ENCODE results near the gene RAPGEF1. TPM values are rescaled to one million over a fixed set of nuclear protein-coding genes. Genes with fewer than 3 reads are reported as not detected.

Gene RAPGEF1
- total RNA-seq, 1 experiment from 2014 or later: 55.6 TPM

DNA sequence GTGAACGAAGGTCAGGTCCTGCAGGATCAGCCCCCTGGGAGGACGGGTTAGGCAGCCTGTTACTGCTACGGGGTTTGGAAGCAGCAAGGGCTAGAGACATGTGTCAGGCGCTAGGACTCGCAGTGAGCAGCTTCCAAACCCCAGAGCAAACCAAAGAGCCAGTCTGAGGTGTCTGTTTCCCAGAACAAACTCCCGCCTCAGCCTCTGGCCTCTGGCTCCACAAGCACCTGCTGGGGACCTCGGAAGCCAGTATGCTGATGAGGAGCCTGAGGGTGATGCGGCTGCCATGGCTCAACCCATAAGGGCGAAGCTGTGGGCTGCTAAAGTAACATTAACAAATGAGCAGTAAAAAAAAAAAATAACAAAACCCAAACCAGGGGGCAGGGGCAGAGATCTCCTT, 159.5 kb downstream of the RAPGEF1 start:
- H3K79me1 ChIP-seq (ENCODE audit: insufficient read depth, low read depth, low read length, poor library complexity, severe bottlenecking): no peaks in the 10 kb centered on the region
- H2BK20ac ChIP-seq (ENCODE audit: low read depth, low read length, poor library complexity, severe bottlenecking): no peak overlapping the region
- no peaks in the 10 kb centered on the region for H4K20me1 ChIP-seq (ENCODE audit: control insufficient read depth, insufficient read depth, insufficient read length)
- 0 out of 4 replicates have a peak, but pooled peaks cover 0 to 3% of the 10 kb centered on the region in 2 experiments for H3K4me1 Mint-ChIP-seq
- no peak overlapping the region for H3K27ac Mint-ChIP-seq
- no peak overlapping the region for H3K14ac ChIP-seq (ENCODE audit: insufficient read depth, low read length)
- H2AK5ac ChIP-seq (ENCODE audit: insufficient read length, low read length): no peak overlapping the region
- no peak overlapping the region for H4K8ac ChIP-seq (replicated peaks; ENCODE audit: insufficient read length, low read depth, low read length)
- no peak overlapping the region for H3K27ac ChIP-seq (ENCODE audit: insufficient read length, low read depth, low read length)
- H2AFZ ChIP-seq (ENCODE audit: low read length): no peak overlapping the region
- H3K4me3 Mint-ChIP-seq: no peak overlapping the region
- H3K23ac ChIP-seq (ENCODE audit: insufficient read length, low read depth, low read length): no peak overlapping the region
- DNase-seq: no peak
- TF ChIP-seq, protein P1, sequence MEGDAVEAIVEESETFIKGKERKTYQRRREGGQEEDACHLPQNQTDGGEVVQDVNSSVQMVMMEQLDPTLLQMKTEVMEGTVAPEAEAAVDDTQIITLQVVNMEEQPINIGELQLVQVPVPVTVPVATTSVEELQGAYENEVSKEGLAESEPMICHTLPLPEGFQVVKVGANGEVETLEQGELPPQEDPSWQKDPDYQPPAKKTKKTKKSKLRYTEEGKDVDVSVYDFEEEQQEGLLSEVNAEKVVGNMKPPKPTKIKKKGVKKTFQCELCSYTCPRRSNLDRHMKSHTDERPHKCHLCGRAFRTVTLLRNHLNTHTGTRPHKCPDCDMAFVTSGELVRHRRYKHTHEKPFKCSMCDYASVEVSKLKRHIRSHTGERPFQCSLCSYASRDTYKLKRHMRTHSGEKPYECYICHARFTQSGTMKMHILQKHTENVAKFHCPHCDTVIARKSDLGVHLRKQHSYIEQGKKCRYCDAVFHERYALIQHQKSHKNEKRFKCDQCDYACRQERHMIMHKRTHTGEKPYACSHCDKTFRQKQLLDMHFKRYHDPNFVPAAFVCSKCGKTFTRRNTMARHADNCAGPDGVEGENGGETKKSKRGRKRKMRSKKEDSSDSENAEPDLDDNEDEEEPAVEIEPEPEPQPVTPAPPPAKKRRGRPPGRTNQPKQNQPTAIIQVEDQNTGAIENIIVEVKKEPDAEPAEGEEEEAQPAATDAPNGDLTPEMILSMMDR (conservative IDR thresholded peaks at IDR 0.05): no peak
- no peaks in the 10 kb centered on the region for H3K9me3 ChIP-seq (ENCODE audit: control insufficient read depth, low read depth, low read length)
- H2BK12ac ChIP-seq (ENCODE audit: insufficient read length, low read depth, low read length): no peak overlapping the region
- no peak overlapping the region for H3K18ac ChIP-seq (ENCODE audit: insufficient read length, low read depth, low read length)
- no peaks in the 10 kb centered on the region for H3K4me1 ChIP-seq (ENCODE audit: insufficient read depth, low read length)
- H3K4me2 ChIP-seq (ENCODE audit: insufficient read depth, insufficient read length, low read length): no peak overlapping the region
- no peaks in the 10 kb centered on the region for H3K27me3 Mint-ChIP-seq (ENCODE audit: low read depth)
- H3K79me2 ChIP-seq (ENCODE audit: insufficient read depth, low read length): no peaks in the 10 kb centered on the region
- H2BK15ac ChIP-seq (ENCODE audit: low read depth, low read length): no peak overlapping the region
- no peak overlapping the region for H2BK120ac ChIP-seq (ENCODE audit: low read depth, low read length, poor library complexity, severe bottlenecking)
- H3K9ac ChIP-seq (ENCODE audit: extremely low read depth, insufficient read length, low read length): no peak overlapping the region
- H3K4ac ChIP-seq (ENCODE audit: low read depth, low read length): no peak overlapping the region
- no peak overlapping the region for H4K91ac ChIP-seq (ENCODE audit: insufficient read length, low read depth, low read length)
- H3K9me3 Mint-ChIP-seq: no peaks in the 10 kb centered on the region
- no peak overlapping the region for H4K5ac ChIP-seq (ENCODE audit: insufficient read length, low read depth, low read length)
- no peaks in the 10 kb centered on the region for H3K23me2 ChIP-seq (ENCODE audit: insufficient read length, low read depth, low read length, poor library complexity, severe bottlenecking)
- peaks cover 8 to 44% (median 36%) of the 10 kb centered on the region in 3 experiments; a peak in 6 of 7 replicates for H3K36me3 Mint-ChIP-seq (ENCODE audit: insufficient read depth in 1 of 3, low read depth in 3 of 3)
- no peak overlapping the region for H3T11ph ChIP-seq (ENCODE audit: low read length)
- no peak overlapping the region for H3K56ac ChIP-seq (ENCODE audit: insufficient read length, low read depth, low read length)
- no peaks in the 10 kb centered on the region for H3K27me3 ChIP-seq (ENCODE audit: insufficient read depth, low read length)
- no CpG with 5 or more reads among the region's 9 CpGs for WGBS (ENCODE audit: extremely low coverage, insufficient read length, low lambda C conversion rate)
- no peak overlapping the region for H2BK5ac ChIP-seq (ENCODE audit: insufficient read length, low read length)

Data from H9 (cell line).